Activated T-helper 1 cell treated with anti-CD3 and anti-CD28 coated beads, Interleukin-12 subunit alpha, Interleukin-12 subunit beta, Interleukin-2, Interleukin-4 antibody, amounts not matched to agents 30 ng/mL and 10 ng/mL and 1 ng/mL, durations not matched to agents 14 hours and 24 hours and 36 hours (primary cell): ENCODE results near the gene PBX3. TPM values are rescaled to one million over a fixed set of nuclear protein-coding genes. Genes with fewer than 3 reads are reported as not detected.

Experiments used
- DNase-seq: peaks from one replicate; pipeline ENCODE4 v3.0.0; 2021; ENCODE audit warnings: low spot score
- H3K27ac Mint-ChIP-seq: one replicate; pipeline ENCODE4 v1.8.0; 2021; ENCODE audit warnings: mild to moderate bottlenecking, mixed read lengths
- H3K27me3 Mint-ChIP-seq: one replicate; pipeline ENCODE4 v1.8.0; 2022; ENCODE audit warnings: mild to moderate bottlenecking, moderate library complexity, mixed read lengths; ENCODE audit not compliant: insufficient read depth
- H3K36me3 Mint-ChIP-seq: one replicate; pipeline ENCODE4 v1.8.0; 2021; ENCODE audit warnings: low read depth, mixed read lengths
- H3K4me1 Mint-ChIP-seq: one replicate; pipeline ENCODE4 v1.8.0; 2021; ENCODE audit warnings: low read depth, mixed read lengths
- H3K4me3 Mint-ChIP-seq: one replicate; pipeline ENCODE4 v1.8.0; 2021; ENCODE audit warnings: mild to moderate bottlenecking, moderate library complexity, mixed read lengths
- H3K9me3 Mint-ChIP-seq: one replicate; pipeline ENCODE4 v1.8.0; 2021; ENCODE audit warnings: mixed read lengths
- intact Hi-C: fragments of 100-400 bp; cut with micrococcal nuclease; formaldehyde crosslinking; loops from one replicate; pipeline ENCODE4 v1.15.1; 2024
- total RNA-seq: library from RNA; stranded (reverse); gene quantifications from 2 replicates; pipeline ENCODE4 v1.2.3, GENCODE V29; 2022

PBX3 gene
- total RNA-seq, 1 donor from 2014 or later, result 24.2 TPM

DNA sequence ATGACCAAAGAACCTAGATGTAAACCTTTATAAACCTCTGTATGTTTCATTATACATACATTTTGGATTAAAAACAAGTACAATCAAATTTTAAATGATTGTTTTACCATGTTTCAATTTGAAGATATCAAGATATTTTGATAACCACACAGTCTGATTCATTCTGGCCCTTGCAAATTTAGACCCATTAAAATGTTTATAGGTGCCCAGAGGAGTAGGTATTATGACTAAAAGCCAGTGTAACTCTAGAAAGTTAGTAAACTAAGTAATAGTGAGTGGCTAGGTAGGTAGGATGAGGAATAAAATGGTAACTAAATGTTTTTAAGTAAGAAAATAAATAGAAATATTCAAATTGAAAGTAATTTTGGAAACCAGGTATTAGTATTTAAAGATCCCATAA, 165.5 kb downstream of the PBX3 start:
- H3K4me1 Mint-ChIP-seq, result no peaks in the 10 kb centered on the region
- intact Hi-C loops, result no loop called here
- H3K27ac Mint-ChIP-seq, result no peak overlapping the region
- H3K36me3 Mint-ChIP-seq, result no peaks in the 10 kb centered on the region
- no peak overlapping the region for H3K4me3 Mint-ChIP-seq
- H3K9me3 Mint-ChIP-seq, result no peaks in the 10 kb centered on the region
- no peak for DNase-seq
- no peaks in the 10 kb centered on the region for H3K27me3 Mint-ChIP-seq

DNA sequence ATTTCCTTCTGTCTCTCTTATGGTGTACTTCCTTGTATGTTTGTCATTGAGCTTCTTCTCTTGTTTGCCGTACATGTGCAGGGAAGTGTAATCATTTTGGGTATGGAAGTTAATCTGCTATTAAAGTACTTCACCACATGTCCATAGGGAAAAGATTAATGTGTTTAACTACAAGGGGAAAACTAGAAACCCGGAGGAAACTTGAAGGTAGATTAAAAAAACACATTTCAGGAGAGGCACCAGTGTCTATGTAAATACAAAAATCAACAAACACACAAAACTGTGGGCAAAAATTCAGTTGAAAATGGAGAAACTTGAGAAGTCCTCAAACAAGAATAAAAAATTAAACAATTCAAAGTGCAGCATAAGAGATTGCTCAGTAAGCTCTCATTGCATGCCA, 166.4 kb downstream of the PBX3 start:
- intact Hi-C loops, result no loop called here
- Mint-ChIP-seq H3K27me3 (no peaks in the 10 kb centered on the region), H3K4me1 (no peaks in the 10 kb centered on the region), H3K4me3 (no peak overlapping the region), H3K27ac (no peak overlapping the region), H3K9me3 (no peaks in the 10 kb centered on the region), H3K36me3 (no peaks in the 10 kb centered on the region)
- DNase-seq, result no peak

DNA sequence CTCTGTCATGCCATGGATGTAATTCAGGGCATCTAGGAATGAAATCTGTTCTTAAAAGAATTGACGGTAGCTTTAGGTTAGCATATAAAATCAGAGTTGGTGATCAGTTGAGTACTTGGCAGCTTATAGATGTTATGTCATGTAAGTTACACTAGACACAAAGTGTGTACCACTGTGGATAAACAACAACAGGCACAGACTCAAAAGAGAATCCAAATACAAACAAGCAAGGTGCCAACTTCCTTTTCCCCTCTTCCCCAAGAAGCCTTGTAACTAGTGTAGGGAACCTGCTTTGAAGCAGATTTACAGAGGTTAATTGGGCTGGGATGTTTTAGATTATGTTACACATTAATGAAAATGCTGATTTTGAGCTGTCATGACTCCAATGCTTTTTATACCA, 167.2 kb downstream of the PBX3 start:
- no peak for DNase-seq
- H3K36me3 Mint-ChIP-seq, result no peaks in the 10 kb centered on the region
- H3K9me3 Mint-ChIP-seq, result no peaks in the 10 kb centered on the region
- H3K4me1 Mint-ChIP-seq, result no peaks in the 10 kb centered on the region
- H3K4me3 Mint-ChIP-seq, result no peak overlapping the region
- intact Hi-C loops, result no loop called here
- H3K27ac Mint-ChIP-seq, result no peak overlapping the region
- H3K27me3 Mint-ChIP-seq, result no peaks in the 10 kb centered on the region

DNA sequence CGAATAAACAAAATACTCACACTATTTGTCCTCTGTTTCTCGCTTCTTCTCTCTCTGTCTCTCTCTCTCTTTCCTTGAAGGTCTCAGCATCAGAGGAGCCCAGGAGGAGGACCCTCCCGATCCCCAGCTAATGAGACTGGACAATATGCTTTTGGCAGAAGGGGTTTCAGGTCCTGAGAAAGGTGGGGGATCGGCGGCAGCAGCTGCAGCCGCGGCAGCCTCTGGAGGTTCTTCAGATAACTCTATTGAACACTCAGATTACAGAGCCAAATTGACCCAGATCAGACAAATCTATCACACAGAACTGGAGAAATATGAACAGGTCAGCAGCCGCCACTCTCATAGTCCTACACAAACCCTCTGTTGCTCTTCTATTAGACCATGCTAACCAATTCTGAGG, 168.4 kb downstream of the PBX3 start:
- DNase-seq, result no peak
- no peak overlapping the region for H3K4me3 Mint-ChIP-seq
- no peaks in the 10 kb centered on the region for H3K9me3 Mint-ChIP-seq
- no peaks in the 10 kb centered on the region for H3K27me3 Mint-ChIP-seq
- intact Hi-C loops, result no loop called here
- no peaks in the 10 kb centered on the region for H3K4me1 Mint-ChIP-seq
- no peak overlapping the region for H3K27ac Mint-ChIP-seq
- H3K36me3 Mint-ChIP-seq, result no peaks in the 10 kb centered on the region

DNA sequence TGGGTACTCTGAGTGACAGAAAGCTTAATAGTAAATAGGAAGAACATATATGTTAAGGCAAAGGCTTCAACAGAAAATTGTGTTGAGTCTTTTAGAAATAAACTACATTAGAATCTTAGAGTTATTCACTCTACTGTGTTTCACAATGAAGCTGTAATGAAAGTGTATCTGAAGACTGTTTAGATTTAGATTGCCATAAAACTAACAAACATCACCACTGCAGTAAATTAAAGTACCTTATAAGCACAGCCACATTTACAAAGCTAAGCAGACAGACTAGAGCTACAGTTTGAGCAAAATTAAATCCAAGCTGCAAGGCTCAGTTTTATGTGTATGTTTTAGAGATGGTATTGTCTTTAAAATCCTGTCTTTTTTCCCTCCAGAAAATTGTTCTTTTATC, 172.4 kb downstream of the PBX3 start:
- Mint-ChIP-seq H3K4me3 (no peak overlapping the region), H3K9me3 (no peaks in the 10 kb centered on the region), H3K27me3 (no peaks in the 10 kb centered on the region), H3K4me1 (no peaks in the 10 kb centered on the region), H3K27ac (no peak overlapping the region), H3K36me3 (no peaks in the 10 kb centered on the region)
- DNase-seq, result no peak
- intact Hi-C loops, result no loop called here

DNA sequence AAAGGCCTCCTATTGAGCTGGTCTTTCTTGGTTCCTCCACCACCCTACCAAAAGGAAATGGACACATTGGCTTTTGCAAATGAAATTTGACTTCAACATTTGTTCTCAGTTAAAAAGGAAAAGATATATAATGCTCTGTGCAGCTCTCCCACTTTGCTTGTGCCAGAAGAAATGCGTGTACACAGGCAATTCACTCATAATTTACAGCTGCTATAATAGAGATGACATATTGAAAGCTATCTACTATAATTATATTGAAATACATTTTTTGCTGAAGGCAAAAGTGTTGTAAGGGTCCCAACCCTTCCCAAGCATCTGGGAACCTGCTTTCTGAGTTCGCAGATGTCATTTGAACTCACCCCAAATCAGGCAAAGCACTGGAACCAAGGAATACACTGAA, 173.2 kb downstream of the PBX3 start:
- Mint-ChIP-seq H3K4me1 (no peaks in the 10 kb centered on the region), H3K27ac (no peak overlapping the region), H3K27me3 (no peaks in the 10 kb centered on the region), H3K9me3 (no peaks in the 10 kb centered on the region), H3K36me3 (no peaks in the 10 kb centered on the region), H3K4me3 (no peak overlapping the region)
- DNase-seq, result no peak
- intact Hi-C loops, result no loop called here

DNA sequence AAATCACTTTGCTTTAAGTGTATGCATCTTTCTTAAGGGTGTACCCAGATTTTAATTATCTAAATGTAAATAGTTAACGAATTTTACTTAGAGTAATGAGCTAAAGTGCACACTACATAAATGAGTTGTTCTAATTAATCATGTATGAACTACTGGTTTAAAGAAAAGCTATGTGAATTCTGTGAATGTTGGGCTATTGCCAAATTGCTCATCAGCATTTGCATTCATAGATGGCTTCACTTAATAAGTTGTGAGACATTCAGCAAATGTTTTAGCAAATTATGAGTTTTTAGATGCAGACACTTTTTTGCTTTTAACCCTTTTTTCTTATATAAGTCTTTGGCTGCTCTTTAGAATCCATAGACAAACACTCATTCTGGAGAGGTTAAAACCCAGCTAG, 175.7 kb downstream of the PBX3 start:
- Mint-ChIP-seq H3K4me1 (no peaks in the 10 kb centered on the region), H3K36me3 (no peaks in the 10 kb centered on the region), H3K4me3 (no peak overlapping the region), H3K27ac (no peak overlapping the region), H3K27me3 (no peaks in the 10 kb centered on the region), H3K9me3 (no peaks in the 10 kb centered on the region)
- intact Hi-C loops, result no loop called here
- DNase-seq, result no peak

DNA sequence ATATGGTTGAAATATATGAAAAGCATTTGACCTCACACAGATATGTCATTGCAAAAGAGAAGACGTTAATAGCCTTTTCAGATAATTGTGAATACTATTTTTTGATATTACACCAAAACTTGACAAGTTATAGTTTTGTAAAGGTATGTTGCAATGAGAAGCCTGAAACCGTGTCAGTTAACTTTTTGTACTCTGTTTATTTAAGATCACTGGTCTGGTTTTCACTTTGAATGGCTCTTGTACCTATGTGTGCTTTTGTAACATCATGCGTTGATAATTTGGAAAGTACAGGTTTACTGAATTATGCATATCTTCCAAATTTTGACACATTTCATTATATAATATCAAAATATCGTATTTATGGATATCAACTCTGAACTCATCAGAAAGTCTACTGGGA, 177.2 kb downstream of the PBX3 start:
- no peaks in the 10 kb centered on the region for H3K27me3 Mint-ChIP-seq
- intact Hi-C loops, result no loop called here
- H3K9me3 Mint-ChIP-seq, result no peaks in the 10 kb centered on the region
- H3K4me1 Mint-ChIP-seq, result no peaks in the 10 kb centered on the region
- no peak for DNase-seq
- H3K27ac Mint-ChIP-seq, result no peak overlapping the region
- no peak overlapping the region for H3K4me3 Mint-ChIP-seq
- H3K36me3 Mint-ChIP-seq, result no peaks in the 10 kb centered on the region

DNA sequence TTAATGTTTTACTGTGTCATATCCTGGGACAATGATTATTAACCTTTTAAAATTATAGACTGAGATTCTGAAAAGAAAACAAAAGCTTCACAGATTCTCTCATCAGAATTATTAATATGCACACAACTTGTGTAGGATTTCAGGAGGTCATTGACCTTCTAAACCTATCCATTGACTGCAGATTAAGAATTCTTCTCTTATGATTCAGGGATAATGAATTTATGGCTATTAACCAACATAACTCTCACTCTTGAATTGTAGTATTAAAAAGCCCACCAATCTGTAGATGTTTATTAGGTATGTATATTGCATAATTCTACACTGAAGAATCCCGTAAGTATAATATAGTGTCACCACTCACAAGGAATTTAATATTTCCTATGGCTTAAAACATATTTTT, 179.8 kb downstream of the PBX3 start:
- Mint-ChIP-seq H3K27ac (no peak overlapping the region), H3K9me3 (no peaks in the 10 kb centered on the region), H3K4me3 (no peak overlapping the region), H3K27me3 (no peaks in the 10 kb centered on the region), H3K36me3 (no peaks in the 10 kb centered on the region), H3K4me1 (no peaks in the 10 kb centered on the region)
- DNase-seq, result no peak
- intact Hi-C loops, result no loop called here

DNA sequence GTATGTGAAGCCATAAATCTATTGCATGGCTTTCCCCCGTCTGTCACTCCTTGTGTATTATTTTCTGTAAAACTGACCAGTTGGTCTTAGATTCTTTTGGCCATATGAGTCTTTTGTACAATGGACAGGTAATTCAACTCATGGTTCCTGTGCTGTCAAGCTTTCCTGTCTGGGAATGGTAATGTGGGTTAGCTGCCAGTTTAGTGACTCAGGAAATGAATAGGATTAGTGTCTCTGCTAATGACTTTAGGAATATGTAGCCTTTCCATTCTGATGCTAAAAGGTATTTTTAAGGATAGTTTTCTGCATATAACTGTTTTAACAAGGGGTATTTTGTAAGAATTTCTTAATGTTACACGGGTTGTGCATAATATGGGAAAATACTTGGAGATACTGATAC, 182.7 kb downstream of the PBX3 start:
- DNase-seq, result no peak
- no peaks in the 10 kb centered on the region for H3K4me1 Mint-ChIP-seq
- intact Hi-C loops, result no loop called here
- H3K4me3 Mint-ChIP-seq, result no peak overlapping the region
- H3K9me3 Mint-ChIP-seq, result no peaks in the 10 kb centered on the region
- H3K27ac Mint-ChIP-seq, result no peak overlapping the region
- no peaks in the 10 kb centered on the region for H3K36me3 Mint-ChIP-seq
- peaks cover 2% of the 10 kb centered on the region for H3K27me3 Mint-ChIP-seq

DNA sequence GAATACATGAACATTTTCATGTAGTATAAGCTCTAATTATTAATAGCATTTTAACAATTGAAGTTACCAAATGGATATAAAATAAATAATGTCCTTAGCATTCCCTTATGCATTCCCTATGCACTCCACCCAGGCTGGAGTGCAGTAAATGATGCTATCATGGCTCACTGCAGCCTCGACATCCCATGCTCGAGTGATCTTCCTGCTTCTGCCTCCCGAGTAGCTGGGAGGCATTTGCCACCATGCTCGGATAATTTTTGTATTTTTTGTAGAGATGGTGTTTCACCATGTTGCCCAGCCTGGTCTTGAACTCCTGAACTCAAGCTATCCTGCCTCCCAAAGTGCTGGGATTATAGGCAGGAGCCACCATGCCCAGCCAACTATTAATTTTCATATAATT, 184.0 kb downstream of the PBX3 start:
- peaks cover 2% of the 10 kb centered on the region for H3K27me3 Mint-ChIP-seq
- no peaks in the 10 kb centered on the region for H3K4me1 Mint-ChIP-seq
- no peak overlapping the region for H3K4me3 Mint-ChIP-seq
- no peaks in the 10 kb centered on the region for H3K9me3 Mint-ChIP-seq
- intact Hi-C loops, result no loop called here
- no peaks in the 10 kb centered on the region for H3K36me3 Mint-ChIP-seq
- H3K27ac Mint-ChIP-seq, result no peak overlapping the region
- DNase-seq, result no peak

DNA sequence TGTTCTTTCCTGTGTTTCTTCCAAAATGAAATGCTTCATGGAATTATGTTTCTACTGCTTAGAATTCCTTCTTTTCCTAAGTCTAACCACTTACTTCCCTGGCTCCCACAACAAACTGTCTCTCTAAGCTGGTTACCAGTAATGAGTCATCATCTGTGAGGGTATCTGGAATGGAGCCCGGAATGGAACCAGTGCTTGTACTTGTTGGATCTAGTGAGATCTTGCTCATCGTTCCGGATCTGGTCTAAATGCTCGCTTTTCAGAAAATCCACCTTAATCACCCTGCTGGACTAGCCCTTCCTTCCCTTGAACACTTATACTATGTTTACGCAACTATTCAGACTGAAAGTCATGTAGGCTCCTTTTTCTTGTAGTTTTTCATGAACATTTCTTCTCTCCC, 184.8 kb downstream of the PBX3 start:
- Mint-ChIP-seq H3K36me3 (no peaks in the 10 kb centered on the region), H3K27ac (no peak overlapping the region), H3K4me3 (no peak overlapping the region), H3K4me1 (no peaks in the 10 kb centered on the region), H3K27me3 (peaks cover 2% of the 10 kb centered on the region), H3K9me3 (no peaks in the 10 kb centered on the region)
- intact Hi-C loops, result no loop called here
- DNase-seq, result no peak

DNA sequence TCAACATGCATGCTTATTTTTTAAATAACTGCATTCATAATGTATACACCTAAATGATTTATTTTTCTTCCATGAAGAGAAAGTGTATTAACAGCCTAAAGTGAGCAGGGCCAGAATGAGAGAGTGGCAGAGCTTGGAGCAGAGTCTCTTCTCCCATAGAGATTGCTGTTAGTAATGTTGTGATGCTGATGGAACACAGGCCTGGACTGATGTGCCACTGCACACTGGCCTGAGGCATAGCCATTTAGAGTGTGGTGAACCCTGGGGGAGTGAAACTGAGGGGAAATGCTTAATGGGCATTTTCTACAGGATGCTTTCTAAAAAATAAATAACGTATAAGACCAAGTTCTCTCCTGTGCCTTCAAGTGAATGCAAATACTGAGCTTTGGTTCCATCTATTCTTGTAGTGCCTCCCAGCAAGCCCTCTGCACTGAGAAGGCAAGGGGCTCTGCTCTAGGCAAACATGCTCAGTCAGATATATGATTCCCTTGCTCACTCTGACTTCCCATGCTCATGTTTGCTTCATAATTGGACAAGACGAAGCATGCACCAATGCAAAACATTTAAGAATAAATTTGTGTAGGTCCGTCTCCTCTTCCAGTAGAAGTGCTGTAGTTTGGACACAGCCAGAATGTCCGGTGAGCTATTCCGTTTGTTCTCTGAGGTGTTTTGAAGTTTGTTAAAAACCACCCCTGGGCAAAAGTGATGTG, 185.7 kb downstream of the PBX3 start:
- no peak overlapping the region for H3K27ac Mint-ChIP-seq
- intact Hi-C loops, result no loop called here
- no peaks in the 10 kb centered on the region for H3K4me1 Mint-ChIP-seq
- no peak overlapping the region for H3K4me3 Mint-ChIP-seq
- no peaks in the 10 kb centered on the region for H3K9me3 Mint-ChIP-seq
- DNase-seq, result no peak
- no peaks in the 10 kb centered on the region for H3K36me3 Mint-ChIP-seq
- peaks cover 2% of the 10 kb centered on the region for H3K27me3 Mint-ChIP-seq

DNA sequence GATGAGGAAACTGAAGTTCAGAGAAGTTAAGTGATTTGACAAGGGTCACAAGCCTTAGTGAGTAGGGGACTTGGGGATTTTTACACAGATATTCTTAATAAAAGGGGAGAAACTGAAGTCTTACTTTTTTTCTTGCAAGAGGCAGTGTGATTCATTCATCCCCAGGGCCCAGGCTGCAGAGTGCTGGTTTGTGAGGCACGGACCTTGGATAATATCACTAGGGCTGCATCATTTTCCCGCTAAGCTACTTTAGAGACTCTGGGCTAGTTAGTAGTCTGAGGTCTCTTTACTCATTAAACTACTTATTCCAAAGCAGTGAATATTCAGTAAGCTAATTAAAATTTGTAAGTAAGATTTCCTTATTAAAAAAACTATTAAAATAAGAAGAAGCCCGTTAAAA, 195.0 kb downstream of the PBX3 start:
- intact Hi-C loops, result no loop called here
- peaks cover 3% of the 10 kb centered on the region for H3K36me3 Mint-ChIP-seq
- no peak overlapping the region for H3K4me3 Mint-ChIP-seq
- H3K9me3 Mint-ChIP-seq, result peaks cover 11% of the 10 kb centered on the region
- H3K27me3 Mint-ChIP-seq, result no peaks in the 10 kb centered on the region
- no peak for DNase-seq
- H3K4me1 Mint-ChIP-seq, result no peaks in the 10 kb centered on the region
- H3K27ac Mint-ChIP-seq, result no peak overlapping the region
